A549 (cell line): Measurements from ENCODE around the gene UNC119B.

Experiments
- BCL3 ChIP-seq: fragments of >200 bp; sonication (Bioruptor Twin); formaldehyde crosslinking; IDR thresholded peaks from 3 replicates; pipeline ENCODE4 v1.6.1; 2016
- CTCF ChIP-seq: fragments of >200 bp; sonication (Bioruptor Twin); formaldehyde crosslinking; IDR thresholded peaks from 3 replicates; pipeline ENCODE4 v1.5.1; 2016
- EHF ChIP-seq: fragments of 250-450 bp; sonication (Bioruptor Pico); IDR thresholded peaks from 2 replicates; pipeline ENCODE4 v1.5.0; 2020; ENCODE audit warnings: mild to moderate bottlenecking
- EP300 ChIP-seq, 2 experiments: fragments of >200 bp; sonication (Bioruptor Twin); formaldehyde crosslinking; IDR thresholded peaks; 2 replicates in 1 of 2; 3 replicates in 1 of 2; pipeline ENCODE4 v1.6.1; 2016 to 2017
- POLR2A ChIP-seq: IDR thresholded peaks from 2 replicates; pipeline ENCODE4 v1.6.1; 2012; ENCODE audit warnings: mild to moderate bottlenecking, low read length
- RAD21 ChIP-seq, 2 experiments: fragments of >200 bp in 1 of 2; sonication (Bioruptor Twin) in 1 of 2; formaldehyde crosslinking in 1 of 2; IDR thresholded peaks in 1 of 2; conservative IDR thresholded peaks in 1 of 2; 2 replicates in 1 of 2; 3 replicates in 1 of 2; pipeline ENCODE4 v1.6.1; 2012 to 2018; ENCODE audit warnings: inconsistent platforms in 1 of 2
- TF ChIP-seq, protein P1 (sequence below): fragments of 250-450 bp; sonication (Bioruptor Pico); IDR thresholded peaks from 2 replicates; pipeline ENCODE4 v1.5.0; 2021; ENCODE audit warnings: mild to moderate bottlenecking, moderate library complexity, borderline replicate concordance

DNA sequence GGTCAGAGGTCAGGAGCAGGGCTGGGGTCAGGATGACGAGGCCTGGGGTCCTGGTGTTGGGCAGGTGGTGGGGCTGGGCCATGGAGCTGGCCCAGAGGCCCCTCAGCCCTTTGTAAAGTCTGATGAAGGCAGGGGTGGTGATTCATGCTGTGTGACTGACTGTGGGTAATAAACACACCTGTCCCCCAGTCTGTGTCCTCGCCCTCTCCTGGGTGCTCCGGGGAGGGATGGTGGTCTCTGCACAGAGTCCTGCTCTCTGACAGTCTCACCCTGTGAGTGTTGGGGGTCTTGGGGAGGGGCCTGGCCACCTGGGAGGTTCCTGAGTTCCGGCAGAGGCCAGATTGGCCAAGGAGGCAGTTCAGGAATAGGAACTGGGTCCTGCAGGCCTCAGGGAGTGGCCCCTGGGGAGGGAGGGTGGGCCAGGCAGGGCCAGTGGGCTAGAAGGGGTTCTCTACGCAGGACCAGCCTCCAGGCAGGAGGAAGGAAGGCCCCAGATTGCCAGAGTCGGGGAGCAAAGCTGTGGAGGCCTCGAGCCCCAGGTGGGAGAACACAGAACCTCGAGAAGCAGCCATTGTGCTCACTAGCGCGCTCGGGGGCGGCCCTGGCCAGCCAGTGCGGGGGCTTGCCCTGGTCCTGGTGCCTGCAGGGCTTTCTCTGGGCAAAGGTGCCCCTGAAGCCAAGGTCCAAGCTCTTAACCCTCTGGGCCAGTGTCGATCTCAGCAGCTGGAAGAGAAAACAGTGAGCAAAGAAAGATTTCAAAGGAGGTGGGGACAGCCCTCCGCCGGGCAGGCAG lies 29.8 kb downstream of the UNC119B start:
- TF ChIP-seq POLR2A (no peak), BCL3 (no peak), RAD21 (conservative IDR thresholded peaks at IDR 0.05 in 1 of 2, IDR thresholded peaks at IDR 0.05 in 1 of 2) (no peak), EP300 (IDR thresholded peaks at IDR 0.05) (no peak), CTCF (no peak), EHF (CRISPR knock-in tag) (no peak)
- TF ChIP-seq, protein P1, sequence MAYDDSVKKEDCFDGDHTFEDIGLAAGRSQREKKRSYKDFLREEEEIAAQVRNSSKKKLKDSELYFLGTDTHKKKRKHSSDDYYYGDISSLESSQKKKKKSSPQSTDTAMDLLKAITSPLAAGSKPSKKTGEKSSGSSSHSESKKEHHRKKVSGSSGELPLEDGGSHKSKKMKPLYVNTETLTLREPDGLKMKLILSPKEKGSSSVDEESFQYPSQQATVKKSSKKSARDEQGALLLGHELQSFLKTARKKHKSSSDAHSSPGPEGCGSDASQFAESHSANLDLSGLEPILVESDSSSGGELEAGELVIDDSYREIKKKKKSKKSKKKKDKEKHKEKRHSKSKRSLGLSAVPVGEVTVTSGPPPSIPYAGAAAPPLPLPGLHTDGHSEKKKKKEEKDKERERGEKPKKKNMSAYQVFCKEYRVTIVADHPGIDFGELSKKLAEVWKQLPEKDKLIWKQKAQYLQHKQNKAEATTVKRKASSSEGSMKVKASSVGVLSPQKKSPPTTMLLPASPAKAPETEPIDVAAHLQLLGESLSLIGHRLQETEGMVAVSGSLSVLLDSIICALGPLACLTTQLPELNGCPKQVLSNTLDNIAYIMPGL (CRISPR knock-in tag) = no peak
